ENCODE measurements around the gene RAB11FIP4.

Gene RAB11FIP4

GRCh38 chr17:31554930-31555329 lies 163.5 kb downstream of the RAB11FIP4 start:
- no peak overlapping the region for H3K4me3 ChIP-seq (replicated peaks; ENCODE audit: low read depth, low read length)
- TF ChIP-seq CTCF (IDR thresholded peaks at IDR 0.05; ENCODE audit: low read length, missing control alignments): no peak
- no peak for DNase-seq (ENCODE audit: low read depth)

GRCh38 chr17:31556969-31557645 lies 165.6 kb downstream of the RAB11FIP4 start:
- no peak overlapping the region for H3K4me3 ChIP-seq (replicated peaks; ENCODE audit: low read depth, low read length)
- no peak for TF ChIP-seq CTCF (IDR thresholded peaks at IDR 0.05; ENCODE audit: low read length, missing control alignments)
- no peak for DNase-seq (ENCODE audit: low read depth)

- H3K4me3 ChIP-seq (replicated peaks; ENCODE audit: low read depth, low read length): peak overlapping the region; percentile 79
- peak; percentile 27 for TF ChIP-seq CTCF (IDR thresholded peaks at IDR 0.05; ENCODE audit: low read length, missing control alignments)
- DNase-seq (ENCODE audit: low read depth): peak; percentile 79
Measured at GRCh38 chr17:31558748-31559583, 167.5 kb downstream of the RAB11FIP4 start.

GRCh38 chr17:31559584-31560501 lies 168.4 kb downstream of the RAB11FIP4 start:
- no peak for DNase-seq (ENCODE audit: low read depth)
- H3K4me3 ChIP-seq (replicated peaks; ENCODE audit: low read depth, low read length): peak overlapping the region; percentile 79

GRCh38 chr17:31560616-31561235 lies 169.3 kb downstream of the RAB11FIP4 start:
- no peak for DNase-seq (ENCODE audit: low read depth)
- TF ChIP-seq CTCF (IDR thresholded peaks at IDR 0.05; ENCODE audit: low read length, missing control alignments): no peak
- H3K4me3 ChIP-seq (replicated peaks; ENCODE audit: low read depth, low read length): peak overlapping the region; percentile 79

More at GRCh38 chr17:31559584-31560501, 168.4 kb downstream of the RAB11FIP4 start:
- no peak for TF ChIP-seq CTCF (IDR thresholded peaks at IDR 0.05; ENCODE audit: low read length, missing control alignments)

Measured in fibroblast of pulmonary artery (primary cell).